ENCODE data around the gene LHX6.
A peak's percentile ranks its signal among the peaks of the same experiment; 100 is the strongest.

Gene LHX6

DNA sequence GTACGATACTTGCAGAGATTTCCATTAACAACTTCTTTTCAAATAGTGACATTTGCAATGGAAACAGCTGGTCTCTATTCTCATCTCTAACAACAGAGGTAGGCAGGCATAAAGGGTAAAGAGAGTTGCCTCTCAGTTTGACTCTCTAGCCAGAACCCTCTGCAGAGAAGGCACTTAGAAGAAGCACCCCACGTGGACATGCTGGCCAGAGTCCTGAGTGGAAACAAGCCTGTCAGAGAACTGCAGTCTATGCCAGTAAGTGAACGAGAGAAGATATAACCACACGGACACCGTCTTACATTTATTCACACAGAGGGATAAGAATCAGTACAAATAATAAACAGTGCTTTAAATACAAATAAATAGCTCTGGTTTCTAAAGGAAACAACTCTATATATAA is 11.0 kb upstream of the LHX6 start:
- H3K9ac ChIP-seq (ENCODE audit: low read length in 5 of 5) = no peak overlapping the region
- no peaks in the 10 kb centered on the region for H3K4me1 ChIP-seq (ENCODE audit: control insufficient read depth in 5 of 5, insufficient read depth in 5 of 5, low read length in 5 of 5)
- no peaks in the 10 kb centered on the region for H3K27me3 ChIP-seq (ENCODE audit: control insufficient read depth in 5 of 5, insufficient read depth in 4 of 5, low read length in 5 of 5)
- no peak overlapping the region for H3K27ac ChIP-seq (ENCODE audit: low read depth, low read length)
- H3K36me3 ChIP-seq (ENCODE audit: control insufficient read depth in 5 of 5, insufficient read depth in 5 of 5, low read length in 5 of 5) = peaks cover 41 to 56% (median 42%) of the 10 kb centered on the region in 5 donors
- H3K4me3 ChIP-seq (ENCODE audit: low read depth in 1 of 5, low read length in 5 of 5) = no peak overlapping the region
- no peaks in the 10 kb centered on the region for H3K9me3 ChIP-seq (ENCODE audit: control insufficient read depth in 5 of 5, low read length in 5 of 5)

DNA sequence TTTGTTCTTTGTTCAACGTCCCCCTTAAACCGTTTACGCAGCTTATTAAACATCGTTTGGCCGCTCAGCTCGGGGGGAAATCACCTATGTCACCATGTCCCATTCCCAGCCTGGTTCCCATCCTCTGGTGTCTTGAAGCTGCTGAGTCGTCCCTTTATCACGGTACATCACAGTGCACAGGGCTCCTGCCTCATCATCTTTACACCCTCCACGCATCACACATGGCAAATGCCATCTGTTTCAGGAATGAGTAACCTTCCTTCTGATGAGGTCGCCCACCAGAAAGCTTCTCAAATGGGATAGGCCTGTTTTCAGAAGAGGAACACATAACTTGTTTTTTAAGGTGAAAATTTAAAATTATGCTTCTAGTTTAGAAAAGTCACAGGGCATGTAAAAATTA is 7.9 kb upstream of the LHX6 start:
- H3K27ac ChIP-seq (ENCODE audit: low read depth, low read length) = no peak overlapping the region
- H3K9ac ChIP-seq (ENCODE audit: low read length in 5 of 5) = no peak overlapping the region
- peaks cover 14 to 28% (median 16%) of the 10 kb centered on the region in 5 donors for H3K36me3 ChIP-seq (ENCODE audit: control insufficient read depth in 5 of 5, insufficient read depth in 5 of 5, low read length in 5 of 5)
- H3K4me1 ChIP-seq (ENCODE audit: control insufficient read depth in 5 of 5, insufficient read depth in 5 of 5, low read length in 5 of 5) = no peaks in the 10 kb centered on the region
- no peaks in the 10 kb centered on the region for H3K9me3 ChIP-seq (ENCODE audit: control insufficient read depth in 5 of 5, low read length in 5 of 5)
- no peaks in the 10 kb centered on the region for H3K27me3 ChIP-seq (ENCODE audit: control insufficient read depth in 5 of 5, insufficient read depth in 4 of 5, low read length in 5 of 5)
- H3K4me3 ChIP-seq (ENCODE audit: low read depth in 1 of 5, low read length in 5 of 5) = no peak overlapping the region

- H3K9ac ChIP-seq (ENCODE audit: low read length in 5 of 5) = no peak overlapping the region
- no peak overlapping the region for H3K27ac ChIP-seq (ENCODE audit: low read depth, low read length)
- peaks cover 15 to 20% (median 18%) of the 10 kb centered on the region in 5 donors for H3K27me3 ChIP-seq (ENCODE audit: control insufficient read depth in 5 of 5, insufficient read depth in 4 of 5, low read length in 5 of 5)
- H3K4me1 ChIP-seq (ENCODE audit: control insufficient read depth in 5 of 5, insufficient read depth in 5 of 5, low read length in 5 of 5) = peaks cover 0 to 1% (median under 1%) of the 10 kb centered on the region in 5 donors
- H3K9me3 ChIP-seq (ENCODE audit: control insufficient read depth in 5 of 5, low read length in 5 of 5) = no peaks in the 10 kb centered on the region
- H3K4me3 ChIP-seq (ENCODE audit: low read depth in 1 of 5, low read length in 5 of 5) = no peak overlapping the region
- peaks cover 0 to 5% (median 0%) of the 10 kb centered on the region in 5 donors for H3K36me3 ChIP-seq (ENCODE audit: control insufficient read depth in 5 of 5, insufficient read depth in 5 of 5, low read length in 5 of 5)
Measured at GRCh38 chr9:122234022-122234748, 5.4 kb upstream of the LHX6 start.

GRCh38 chr9:122232796-122233306 is 4.1 kb upstream of the LHX6 start:
- H3K4me3 ChIP-seq (ENCODE audit: low read depth in 1 of 5, low read length in 5 of 5) = no peak overlapping the region
- no peaks in the 10 kb centered on the region for H3K9me3 ChIP-seq (ENCODE audit: control insufficient read depth in 5 of 5, low read length in 5 of 5)
- H3K27me3 ChIP-seq (ENCODE audit: control insufficient read depth in 5 of 5, insufficient read depth in 4 of 5, low read length in 5 of 5) = peaks cover 18 to 29% (median 21%) of the 10 kb centered on the region in 5 donors

DNA sequence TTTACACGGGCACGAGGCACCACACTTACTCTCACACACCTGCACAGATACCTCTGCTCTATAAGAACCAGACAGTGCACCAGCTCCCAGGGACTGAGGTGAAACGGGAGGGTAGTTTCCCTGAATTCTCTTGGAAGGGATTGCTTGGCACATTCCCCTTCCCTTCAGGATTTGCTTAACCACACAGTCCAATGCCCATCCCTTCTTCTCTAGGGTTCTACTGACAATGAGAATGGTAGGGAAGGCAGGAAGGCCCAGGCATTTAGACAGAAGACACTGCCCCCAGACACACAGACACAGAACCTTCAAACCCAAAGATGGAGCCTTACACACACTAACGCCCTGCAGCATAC is 704 bp upstream of the LHX6 start:
- Histone ChIP-seq H3K27me3 (ENCODE audit: control insufficient read depth in 5 of 5, insufficient read depth in 4 of 5, low read length in 5 of 5) (peaks cover 41 to 59% (median 51%) of the 10 kb centered on the region in 5 donors), H3K27ac (ENCODE audit: low read depth, low read length) (no peak overlapping the region), H3K36me3 (ENCODE audit: control insufficient read depth in 5 of 5, insufficient read depth in 5 of 5, low read length in 5 of 5) (no peaks in the 10 kb centered on the region), H3K4me3 (ENCODE audit: low read depth in 1 of 5, low read length in 5 of 5) (no peak overlapping the region), H3K9ac (ENCODE audit: low read length in 5 of 5) (no peak overlapping the region), H3K4me1 (ENCODE audit: control insufficient read depth in 5 of 5, insufficient read depth in 5 of 5, low read length in 5 of 5) (peaks cover 0 to 33% (median 27%) of the 10 kb centered on the region in 5 donors), H3K9me3 (ENCODE audit: control insufficient read depth in 5 of 5, low read length in 5 of 5) (no peaks in the 10 kb centered on the region)

More at GRCh38 chr9:122232796-122233306, 4.1 kb upstream of the LHX6 start:
- H3K4me1 ChIP-seq (ENCODE audit: control insufficient read depth in 5 of 5, insufficient read depth in 5 of 5, low read length in 5 of 5) = peaks cover 0 to 12% (median 11%) of the 10 kb centered on the region in 5 donors
- no peak overlapping the region for H3K9ac ChIP-seq (ENCODE audit: low read length in 5 of 5)
- H3K27ac ChIP-seq (ENCODE audit: low read depth, low read length) = no peak overlapping the region
- H3K36me3 ChIP-seq (ENCODE audit: control insufficient read depth in 5 of 5, insufficient read depth in 5 of 5, low read length in 5 of 5) = no peaks in the 10 kb centered on the region

GRCh38 chr9:122228191-122228567 is 578 bp downstream of the LHX6 start:
- Histone ChIP-seq H3K9ac (ENCODE audit: low read length in 5 of 5) (peak overlapping the region in 1 of 5 donors; percentile 60), H3K27me3 (ENCODE audit: control insufficient read depth in 5 of 5, insufficient read depth in 4 of 5, low read length in 5 of 5) (peaks cover 44 to 70% (median 56%) of the 10 kb centered on the region in 5 donors), H3K4me3 (ENCODE audit: low read depth in 1 of 5, low read length in 5 of 5) (peak overlapping the region in 4 of 5 donors; percentile 57 to 68 (median 64)), H3K9me3 (ENCODE audit: control insufficient read depth in 5 of 5, low read length in 5 of 5) (no peaks in the 10 kb centered on the region), H3K27ac (ENCODE audit: low read depth, low read length) (no peak overlapping the region), H3K4me1 (ENCODE audit: control insufficient read depth in 5 of 5, insufficient read depth in 5 of 5, low read length in 5 of 5) (peaks cover 0 to 35% (median 31%) of the 10 kb centered on the region in 5 donors), H3K36me3 (ENCODE audit: control insufficient read depth in 5 of 5, insufficient read depth in 5 of 5, low read length in 5 of 5) (no peaks in the 10 kb centered on the region)

- peaks cover 45 to 74% (median 61%) of the 10 kb centered on the region in 5 donors for H3K27me3 ChIP-seq (ENCODE audit: control insufficient read depth in 5 of 5, insufficient read depth in 4 of 5, low read length in 5 of 5)
- peak overlapping the region in 4 of 5 donors; percentile 43 to 59 (median 45) for H3K4me3 ChIP-seq (ENCODE audit: low read depth in 1 of 5, low read length in 5 of 5)
- H3K27ac ChIP-seq (ENCODE audit: low read depth, low read length) = no peak overlapping the region
Measured at GRCh38 chr9:122227575-122227900, 1.2 kb downstream of the LHX6 start.

DNA sequence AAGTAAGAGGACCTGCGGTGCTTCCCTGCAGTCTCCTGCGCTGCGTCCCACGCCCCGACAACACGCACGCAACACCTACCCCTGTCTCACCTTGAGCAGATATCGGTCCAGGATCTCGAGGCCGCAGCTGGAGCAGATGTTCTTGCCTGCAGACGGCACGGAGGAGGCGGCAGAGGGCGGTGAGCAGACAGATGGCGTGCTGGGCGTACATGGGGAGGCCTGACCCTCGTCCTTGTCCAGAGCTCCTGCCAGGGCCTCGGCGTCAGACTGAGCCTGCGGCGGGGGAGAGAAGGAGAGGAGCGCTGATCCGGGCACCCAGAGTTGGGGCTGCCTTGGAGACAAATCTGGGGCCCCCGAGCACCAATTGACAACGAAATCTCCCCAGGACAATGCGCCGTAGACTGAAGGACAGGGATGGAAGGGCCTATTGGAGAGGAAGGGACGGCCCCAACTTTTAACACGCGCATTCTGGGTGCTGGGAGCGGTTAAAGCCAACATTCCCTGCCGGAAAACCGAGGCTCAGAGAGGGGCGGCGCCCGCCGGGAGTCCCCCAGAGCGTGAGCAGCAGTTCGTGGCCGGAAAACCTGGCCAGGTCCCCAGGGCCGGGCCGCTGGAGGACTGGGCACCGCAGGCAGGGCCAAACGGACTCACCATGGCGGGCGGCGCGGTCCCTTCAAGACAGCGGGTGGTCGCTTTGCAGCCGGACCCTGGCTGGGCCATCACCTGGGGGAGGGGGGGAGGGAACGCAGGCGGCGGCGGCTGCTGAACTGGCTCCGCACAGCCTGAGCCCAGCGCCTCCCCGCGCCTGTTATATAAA is 1.8 kb downstream of the LHX6 start:
- Histone ChIP-seq H3K9ac (ENCODE audit: low read length in 5 of 5) (peak overlapping the region in 1 of 5 donors; percentile 8), H3K4me3 (ENCODE audit: low read depth in 1 of 5, low read length in 5 of 5) (peak overlapping the region in 3 of 5 donors; percentile 43 to 59 (median 45)), H3K27me3 (ENCODE audit: control insufficient read depth in 5 of 5, insufficient read depth in 4 of 5, low read length in 5 of 5) (peaks cover 49 to 78% (median 64%) of the 10 kb centered on the region in 5 donors)

More at GRCh38 chr9:122227575-122227900, 1.2 kb downstream of the LHX6 start:
- H3K36me3 ChIP-seq (ENCODE audit: control insufficient read depth in 5 of 5, insufficient read depth in 5 of 5, low read length in 5 of 5) = no peaks in the 10 kb centered on the region
- H3K9me3 ChIP-seq (ENCODE audit: control insufficient read depth in 5 of 5, low read length in 5 of 5) = no peaks in the 10 kb centered on the region
- no peak overlapping the region for H3K9ac ChIP-seq (ENCODE audit: low read length in 5 of 5)
- H3K4me1 ChIP-seq (ENCODE audit: control insufficient read depth in 5 of 5, insufficient read depth in 5 of 5, low read length in 5 of 5) = peaks cover 0 to 41% (median 37%) of the 10 kb centered on the region in 5 donors

GRCh38 chr9:122226142-122226757 is 2.5 kb downstream of the LHX6 start:
- H3K27me3 ChIP-seq (ENCODE audit: control insufficient read depth in 5 of 5, insufficient read depth in 4 of 5, low read length in 5 of 5) = peaks cover 56 to 85% (median 70%) of the 10 kb centered on the region in 5 donors
- no peaks in the 10 kb centered on the region for H3K9me3 ChIP-seq (ENCODE audit: control insufficient read depth in 5 of 5, low read length in 5 of 5)
- peaks cover 1 to 49% (median 37%) of the 10 kb centered on the region in 5 donors for H3K4me1 ChIP-seq (ENCODE audit: control insufficient read depth in 5 of 5, insufficient read depth in 5 of 5, low read length in 5 of 5)
- no peak overlapping the region for H3K9ac ChIP-seq (ENCODE audit: low read length in 5 of 5)
- H3K4me3 ChIP-seq (ENCODE audit: low read depth in 1 of 5, low read length in 5 of 5) = peak overlapping the region in 2 of 5 donors; percentile 17 to 43
- no peak overlapping the region for H3K27ac ChIP-seq (ENCODE audit: low read depth, low read length)
- no peaks in the 10 kb centered on the region for H3K36me3 ChIP-seq (ENCODE audit: control insufficient read depth in 5 of 5, insufficient read depth in 5 of 5, low read length in 5 of 5)

More for the DNA sequence above, 1.8 kb downstream of the LHX6 start:
- no peaks in the 10 kb centered on the region for H3K36me3 ChIP-seq (ENCODE audit: control insufficient read depth in 5 of 5, insufficient read depth in 5 of 5, low read length in 5 of 5)
- H3K27ac ChIP-seq (ENCODE audit: low read depth, low read length) = no peak overlapping the region
- peaks cover under 1 to 44% (median 37%) of the 10 kb centered on the region in 5 donors for H3K4me1 ChIP-seq (ENCODE audit: control insufficient read depth in 5 of 5, insufficient read depth in 5 of 5, low read length in 5 of 5)
- H3K9me3 ChIP-seq (ENCODE audit: control insufficient read depth in 5 of 5, low read length in 5 of 5) = no peaks in the 10 kb centered on the region
